Heart left ventricle (tissue), 13 donors: ENCODE data around the gene CGB8.

Experiments
- CTCF ChIP-seq, 12 donors: fragments of 200-600 bp; sonication (generic) in 4 of 12; IDR thresholded peaks; one replicate each; pipeline versions ENCODE4 v1.5.0 to v1.8.0; 2018 to 2022; ENCODE audit warnings: antibody characterized with exemption in 12 of 12, mild to moderate bottlenecking in 5 of 12
- POLR2A ChIP-seq, 2 donors: fragments of 450-650 bp; IDR thresholded peaks; one replicate each; pipeline ENCODE4 v1.6.1; 2017; ENCODE audit warnings: antibody characterized with exemption in 2 of 2, mild to moderate bottlenecking in 2 of 2, moderate library complexity in 2 of 2
- donor health status: ischemic (EF 13 %, LVEDD 7.1; RV severe dilation, severe dysfunction).
- donor health status: DM: no; HTN: yes; CAD: no.
- donor health status: DM: no; HTN: no; CAD: no.
- donor health status: ischemic (EF 25% LVEDD 6.9; RV normal size, moderate dysfunction).
- donor health status: ischemic (EF 25% LVEDD 5.7; RV mildly dilated, moderate dysfunction).
- donor health status: ischemic (EF 35%, LVEDD 5.7; RV mildly dilated, moderate dysfunction).
- donor health status: nonischemic (EF 11% LVEDD 7.7; RV severe dilation, severe dysfunction).
- donor health status: DM: yes; HTN: yes; CAD: no.
- donor health status: PGD.
- donor health status: ischemic (EF 29% LVEDD 5.4; RV normal size, mild dysfunction).
- donor health status: nonischemic (EF 23%, LVEDD 6.1; RV moderate dilation, normal function).

GRCh38 chr19:49014123-49014869 is 34.6 kb downstream of the CGB8 start:
- TF ChIP-seq POLR2A (IDR thresholded peaks at IDR 0.05) (no peak), CTCF (IDR thresholded peaks at IDR 0.05) (no peak)
